HL-60 (cell line): ENCODE measurements around the gene MRPL32.

ENCODE experiments used
- GABPA ChIP-seq: IDR thresholded peaks from 2 replicates; pipeline ENCODE4 v1.6.1; 2012; ENCODE audit warnings: low read depth
- POLR2AphosphoS5 ChIP-seq: IDR thresholded peaks from 2 replicates; pipeline ENCODE4 v1.6.1; 2012; ENCODE audit warnings: low read depth
- SPI1 ChIP-seq: IDR thresholded peaks from 2 replicates; pipeline ENCODE4 v1.6.1; 2012; ENCODE audit warnings: low read depth, mild to moderate bottlenecking, borderline replicate concordance
- TF ChIP-seq, protein P1 (sequence below): IDR thresholded peaks from one replicate; pipeline ENCODE4 v1.5.1; 2011; ENCODE audit warnings: low read length, control low read depth, inconsistent platforms; ENCODE audit not compliant: insufficient read depth

DNA sequence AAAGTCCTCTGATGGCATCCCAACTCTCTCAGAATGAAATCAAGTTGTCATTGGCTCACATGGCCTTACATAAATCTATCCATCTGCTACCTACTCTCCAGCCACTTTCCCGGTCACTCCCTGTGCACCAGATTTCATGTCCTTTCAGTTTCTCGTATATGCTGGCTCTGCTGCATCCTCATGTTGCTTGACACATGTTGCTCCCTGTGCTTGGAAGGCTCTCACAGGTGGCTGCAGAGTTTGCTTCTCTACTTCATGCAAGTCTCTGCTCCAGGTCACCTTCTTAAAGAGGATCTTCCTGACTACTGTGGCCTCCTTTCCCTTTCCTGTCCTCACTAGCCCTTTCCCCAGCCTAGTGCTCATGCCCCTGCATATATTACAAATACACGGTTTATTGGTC lies 48.3 kb downstream of the MRPL32 start:
- TF ChIP-seq, protein P1, sequence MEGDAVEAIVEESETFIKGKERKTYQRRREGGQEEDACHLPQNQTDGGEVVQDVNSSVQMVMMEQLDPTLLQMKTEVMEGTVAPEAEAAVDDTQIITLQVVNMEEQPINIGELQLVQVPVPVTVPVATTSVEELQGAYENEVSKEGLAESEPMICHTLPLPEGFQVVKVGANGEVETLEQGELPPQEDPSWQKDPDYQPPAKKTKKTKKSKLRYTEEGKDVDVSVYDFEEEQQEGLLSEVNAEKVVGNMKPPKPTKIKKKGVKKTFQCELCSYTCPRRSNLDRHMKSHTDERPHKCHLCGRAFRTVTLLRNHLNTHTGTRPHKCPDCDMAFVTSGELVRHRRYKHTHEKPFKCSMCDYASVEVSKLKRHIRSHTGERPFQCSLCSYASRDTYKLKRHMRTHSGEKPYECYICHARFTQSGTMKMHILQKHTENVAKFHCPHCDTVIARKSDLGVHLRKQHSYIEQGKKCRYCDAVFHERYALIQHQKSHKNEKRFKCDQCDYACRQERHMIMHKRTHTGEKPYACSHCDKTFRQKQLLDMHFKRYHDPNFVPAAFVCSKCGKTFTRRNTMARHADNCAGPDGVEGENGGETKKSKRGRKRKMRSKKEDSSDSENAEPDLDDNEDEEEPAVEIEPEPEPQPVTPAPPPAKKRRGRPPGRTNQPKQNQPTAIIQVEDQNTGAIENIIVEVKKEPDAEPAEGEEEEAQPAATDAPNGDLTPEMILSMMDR, result no peak
- TF ChIP-seq GABPA (no peak), POLR2AphosphoS5 (no peak), SPI1 (no peak)
